SHP77 (cell line): Measurements from ENCODE around the gene CDR2L.
A peak's percentile ranks its signal among the peaks of the same experiment; 100 is the strongest.
"Not testable (repeated sequence)": the region's sequence is repeated elsewhere in the genome, so short reads cannot be mapped to it uniquely, and the experiment has no call there.

Experiments used
- DNase-seq, 2 experiments: peaks; one replicate each; lab custom pipeline; 2025; lab: John Stamatoyannopoulos, UW

Gene CDR2L

GRCh38 chr17:75041656-75042280, 54.3 kb downstream of the CDR2L start:
- no peak for DNase-seq

- DNase-seq, result not testable (repeated sequence)
Measured at GRCh38 chr17:75043789-75044188, 56.4 kb downstream of the CDR2L start.

- DNase-seq, result no peak
Measured at GRCh38 chr17:75044716-75045115, 57.3 kb downstream of the CDR2L start.

GRCh38 chr17:75045946-75046406, 58.5 kb downstream of the CDR2L start:
- not testable (repeated sequence) for DNase-seq

- DNase-seq, result peak; percentile 98
Measured at GRCh38 chr17:75046407-75047289, 59.2 kb downstream of the CDR2L start, which contains the start of the genes ATP5PD and KCTD2. Gene ATP5PD, minus strand, starts transcription at chr17:75046969. Its CDS starts 4,319 bp downstream, at chr17:75042650. Gene KCTD2, plus strand, starts transcription at chr17:75047225. Its CDS starts 26 bp downstream, at chr17:75047251.

- no peak for DNase-seq
Measured at GRCh38 chr17:75047398-75048098, 60.1 kb downstream of the CDR2L start.

GRCh38 chr17:75048249-75048878, 60.9 kb downstream of the CDR2L start:
- no peak for DNase-seq

GRCh38 chr17:75049057-75049456, 61.6 kb downstream of the CDR2L start:
- no peak for DNase-seq

GRCh38 chr17:75049706-75050105, 62.3 kb downstream of the CDR2L start:
- DNase-seq, result no peak

- DNase-seq, result no peak
Measured at GRCh38 chr17:75051941-75052340, 64.5 kb downstream of the CDR2L start.
